Endodermal cell (in vitro differentiated cells): Measurements from ENCODE around the gene SLC49A4. TPM values are rescaled to one million over a fixed set of nuclear protein-coding genes. Genes with fewer than 3 reads are reported as not detected.

Source experiments
- DNase-seq: peaks from one replicate; pipeline ENCODE4 v3.0.0-alpha.2; 2017
- H3K27ac ChIP-seq: 2 replicates; pipeline ENCODE4 v1.5.1; 2013; ENCODE audit warnings: mild to moderate bottlenecking, low read depth, low read length, moderate library complexity
- H3K27me3 ChIP-seq: 2 replicates; pipeline ENCODE4 v1.6.1; 2013; ENCODE audit warnings: mild to moderate bottlenecking, low read length, moderate library complexity; ENCODE audit not compliant: insufficient read depth, control insufficient read depth, poor library complexity, severe bottlenecking
- H3K36me3 ChIP-seq: 2 replicates; pipeline ENCODE4 v1.7.0; 2013; ENCODE audit warnings: mild to moderate bottlenecking, low read length, moderate library complexity; ENCODE audit not compliant: control insufficient read depth, insufficient read depth
- H3K4me1 ChIP-seq: one replicate; pipeline ENCODE4 v1.7.0; 2013; ENCODE audit warnings: low read length; ENCODE audit not compliant: control insufficient read depth, insufficient read depth
- H3K4me3 ChIP-seq: 2 replicates; pipeline ENCODE4 v1.5.1; 2013; ENCODE audit warnings: mild to moderate bottlenecking, low read length, moderate library complexity
- H3K9ac ChIP-seq: 2 replicates; pipeline ENCODE4 v1.6.1; 2013; ENCODE audit warnings: mild to moderate bottlenecking, low read length, moderate library complexity; ENCODE audit not compliant: poor library complexity, severe bottlenecking; ENCODE audit errors: extremely low read depth
- H3K9me3 ChIP-seq: 2 replicates; pipeline ENCODE4 v1.6.1; 2013; ENCODE audit warnings: mild to moderate bottlenecking, low read length, moderate library complexity; ENCODE audit not compliant: control insufficient read depth
- H3K27ac Mint-ChIP-seq: 2 replicates; pipeline ENCODE4 v1.8.0; 2020; ENCODE audit warnings: mixed read lengths
- H3K27me3 Mint-ChIP-seq: 2 replicates; pipeline ENCODE4 v1.8.0; 2021; ENCODE audit warnings: mild to moderate bottlenecking, mixed read lengths; ENCODE audit not compliant: insufficient read depth
- H3K36me3 Mint-ChIP-seq: 2 replicates; pipeline ENCODE4 v1.8.0; 2020; ENCODE audit warnings: low read depth, mixed read lengths
- H3K4me1 Mint-ChIP-seq: 2 replicates; pipeline ENCODE4 v1.8.0; 2020; ENCODE audit warnings: mixed read lengths
- H3K4me3 Mint-ChIP-seq: 2 replicates; pipeline ENCODE4 v1.8.0; 2020; ENCODE audit warnings: mild to moderate bottlenecking, moderate library complexity, mixed read lengths
- H3K9me3 Mint-ChIP-seq: 2 replicates; pipeline ENCODE4 v1.8.0; 2020; ENCODE audit warnings: mild to moderate bottlenecking, mixed read lengths
- WGBS, 2 experiments: methylation state at CpG; one replicate each; pipeline versions ENCODE4 v1.1.5 to v1.1.7; 2013; ENCODE audit warnings: missing lambda C conversion rate in 2 of 2, mixed read lengths in 1 of 2; ENCODE audit not compliant: insufficient coverage in 1 of 2, insufficient read length in 1 of 2; 5-methylcytosine and 5-hydroxymethylcytosine counted together
- total RNA-seq, 2 donors: library from RNA; stranded (reverse); fragmentation: NEBNext Ultra II Directional in 1 of 2; extraction: Animal tissue kit (Norgen Biotek cat#: 25700) in 1 of 2; gene quantifications; 2 replicates in 1 of 2; 3 replicates in 1 of 2; pipeline ENCODE4 v1.2.1, GENCODE V29; 2021
- TF ChIP-seq, protein P1 (sequence below): fragments of 200-600 bp; sonication (generic); conservative IDR thresholded peaks from 2 replicates; pipeline ENCODE4 v1.5.0; 2021; ENCODE audit warnings: antibody characterized with exemption, mild to moderate bottlenecking

The SLC49A4 gene
- total RNA-seq, 2 donors from 2014 or later = 12.2 to 14.9 TPM

DNA sequence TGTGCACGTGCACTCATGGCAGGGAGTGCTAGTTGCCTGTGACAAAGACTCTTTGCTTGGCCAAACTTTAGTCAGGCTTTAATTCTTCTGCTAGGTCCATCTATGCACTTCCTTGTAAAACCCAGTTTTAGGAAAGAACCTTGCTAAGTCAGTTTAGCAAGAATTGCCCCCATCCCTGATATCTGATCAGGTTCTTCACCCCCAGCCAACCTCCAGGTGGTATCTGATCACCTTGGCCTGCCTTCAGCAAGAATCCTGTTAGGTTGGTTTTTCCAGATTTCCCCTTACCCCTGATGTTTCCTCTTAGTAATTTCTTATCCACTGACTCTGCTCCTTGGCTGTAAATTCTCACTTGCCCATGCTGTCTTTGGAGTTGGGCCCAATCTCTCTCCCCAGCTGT, 9.6 kb upstream of the SLC49A4 start:
- no peak for DNase-seq
- H3K27me3 ChIP-seq = no peaks in the 10 kb centered on the region
- H3K9ac ChIP-seq = no peak overlapping the region
- no peak overlapping the region for H3K27ac ChIP-seq
- H3K36me3 Mint-ChIP-seq = peaks cover 10% of the 10 kb centered on the region
- no peak overlapping the region for H3K4me3 ChIP-seq
- no peaks in the 10 kb centered on the region for H3K4me1 Mint-ChIP-seq
- H3K4me1 ChIP-seq = no peaks in the 10 kb centered on the region
- no peaks in the 10 kb centered on the region for H3K27me3 Mint-ChIP-seq
- H3K27ac Mint-ChIP-seq = no peak overlapping the region
- no peak overlapping the region for H3K4me3 Mint-ChIP-seq
- TF ChIP-seq, protein P1, sequence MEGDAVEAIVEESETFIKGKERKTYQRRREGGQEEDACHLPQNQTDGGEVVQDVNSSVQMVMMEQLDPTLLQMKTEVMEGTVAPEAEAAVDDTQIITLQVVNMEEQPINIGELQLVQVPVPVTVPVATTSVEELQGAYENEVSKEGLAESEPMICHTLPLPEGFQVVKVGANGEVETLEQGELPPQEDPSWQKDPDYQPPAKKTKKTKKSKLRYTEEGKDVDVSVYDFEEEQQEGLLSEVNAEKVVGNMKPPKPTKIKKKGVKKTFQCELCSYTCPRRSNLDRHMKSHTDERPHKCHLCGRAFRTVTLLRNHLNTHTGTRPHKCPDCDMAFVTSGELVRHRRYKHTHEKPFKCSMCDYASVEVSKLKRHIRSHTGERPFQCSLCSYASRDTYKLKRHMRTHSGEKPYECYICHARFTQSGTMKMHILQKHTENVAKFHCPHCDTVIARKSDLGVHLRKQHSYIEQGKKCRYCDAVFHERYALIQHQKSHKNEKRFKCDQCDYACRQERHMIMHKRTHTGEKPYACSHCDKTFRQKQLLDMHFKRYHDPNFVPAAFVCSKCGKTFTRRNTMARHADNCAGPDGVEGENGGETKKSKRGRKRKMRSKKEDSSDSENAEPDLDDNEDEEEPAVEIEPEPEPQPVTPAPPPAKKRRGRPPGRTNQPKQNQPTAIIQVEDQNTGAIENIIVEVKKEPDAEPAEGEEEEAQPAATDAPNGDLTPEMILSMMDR = no peak
- WGBS, 2 experiments = 83% methylated on average over 1 of the region's 1 CpG; no CpG with 5 or more reads in 1 of the 2 experiments
- peaks cover 12% of the 10 kb centered on the region for H3K9me3 ChIP-seq
- peaks cover 3% of the 10 kb centered on the region for H3K36me3 ChIP-seq
- peaks cover 8% of the 10 kb centered on the region for H3K9me3 Mint-ChIP-seq

- Histone ChIP-seq H3K27me3 (no peaks in the 10 kb centered on the region), H3K36me3 (peaks cover 3% of the 10 kb centered on the region), H3K9ac (no peak overlapping the region), H3K4me3 (no peak overlapping the region), H3K4me1 (no peaks in the 10 kb centered on the region), H3K9me3 (peaks cover 12% of the 10 kb centered on the region), H3K27ac (no peak overlapping the region)
- no peak overlapping the region for H3K4me3 Mint-ChIP-seq
- DNase-seq = no peak
- TF ChIP-seq, protein P1 = no peak
- 100% methylated on average over 1 of the region's 1 CpG; no CpG with 5 or more reads in 1 of the 2 experiments for WGBS, 2 experiments
- peaks cover 10% of the 10 kb centered on the region for H3K36me3 Mint-ChIP-seq
- no peaks in the 10 kb centered on the region for H3K27me3 Mint-ChIP-seq
- H3K4me1 Mint-ChIP-seq = no peaks in the 10 kb centered on the region
- peaks cover 7% of the 10 kb centered on the region for H3K9me3 Mint-ChIP-seq
- no peak overlapping the region for H3K27ac Mint-ChIP-seq
These were observed 8.8 kb upstream of the SLC49A4 start for GRCh38 chr3:122786066-122786465.

DNA sequence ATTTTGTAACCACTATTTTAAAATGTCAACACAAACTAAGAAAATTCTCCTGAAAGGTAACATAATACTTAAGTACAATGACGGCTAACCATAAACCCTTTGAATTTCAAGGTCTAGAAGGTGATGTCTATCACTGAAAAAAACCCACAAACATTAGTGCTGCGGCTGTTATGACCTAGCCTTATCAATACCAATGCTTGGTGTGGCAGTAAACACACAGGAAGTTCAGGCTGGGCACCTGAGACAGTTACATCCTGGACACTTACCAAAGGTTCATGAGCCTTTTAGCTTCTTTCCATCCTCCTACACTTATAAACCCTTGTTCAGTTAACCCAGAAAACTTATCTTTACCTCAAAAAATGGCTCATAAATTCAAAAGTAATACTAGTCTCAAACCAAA, 7.0 kb upstream of the SLC49A4 start:
- peaks cover 2% of the 10 kb centered on the region for H3K4me1 Mint-ChIP-seq
- no peak overlapping the region for H3K4me3 Mint-ChIP-seq
- H3K27ac Mint-ChIP-seq = no peak overlapping the region
- Histone ChIP-seq H3K27ac (no peak overlapping the region), H3K9ac (no peak overlapping the region), H3K27me3 (no peaks in the 10 kb centered on the region), H3K4me1 (no peaks in the 10 kb centered on the region), H3K4me3 (no peak overlapping the region), H3K36me3 (no peaks in the 10 kb centered on the region), H3K9me3 (no peaks in the 10 kb centered on the region)
- no peaks in the 10 kb centered on the region for H3K36me3 Mint-ChIP-seq
- DNase-seq = no peak
- H3K9me3 Mint-ChIP-seq = no peaks in the 10 kb centered on the region
- 87 to 100% methylated on average over 1 to 2 of the region's 2 CpGs for WGBS, 2 experiments
- H3K27me3 Mint-ChIP-seq = no peaks in the 10 kb centered on the region
- TF ChIP-seq, protein P1 = no peak
